Esophagus muscularis mucosa (tissue), 3 donors: Measurements from ENCODE around the gene ABHD18.

ENCODE experiments used
- POLR2A ChIP-seq: fragments of 450-650 bp; IDR thresholded peaks from one replicate; pipeline ENCODE4 v1.6.1; 2017; ENCODE audit warnings: antibody characterized with exemption, moderate library complexity, mild to moderate bottlenecking, low read depth
- POLR2AphosphoS5 ChIP-seq, 2 donors: sonication (generic); formaldehyde crosslinking; IDR thresholded peaks; one replicate each; pipeline ENCODE4 v1.6.1; 2017; ENCODE audit warnings: antibody characterized with exemption in 2 of 2
- TF ChIP-seq, protein P1 (sequence below), 3 experiments: fragments of 200-600 bp in 2 of 3; fragments of 450-650 bp in 1 of 3; sonication (generic) in 2 of 3; IDR thresholded peaks; one replicate each; pipeline ENCODE4 v1.5.1; 2017 to 2019; ENCODE audit warnings: antibody characterized with exemption in 3 of 3, mild to moderate bottlenecking in 2 of 3, moderate library complexity in 1 of 3

DNA sequence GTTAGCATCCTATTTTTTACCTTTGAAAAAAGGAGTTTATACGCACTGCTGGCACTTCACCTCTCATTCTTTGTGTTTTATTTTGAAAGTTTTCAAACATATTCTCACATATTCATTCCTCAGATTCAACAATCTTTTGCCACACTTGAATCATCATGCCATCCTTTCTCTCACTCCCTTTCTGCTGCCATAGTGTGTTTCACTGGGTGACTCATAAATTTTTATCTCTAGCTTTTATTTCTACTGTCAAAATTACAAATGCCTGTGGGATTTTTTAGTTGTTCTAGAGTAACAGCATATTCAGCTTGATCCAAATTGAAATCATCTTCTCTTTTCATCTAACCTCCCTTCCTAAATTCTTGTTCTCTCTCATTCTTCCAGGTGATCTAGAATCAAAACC is 28.2 kb upstream of the ABHD18 start:
- TF ChIP-seq, protein P1, sequence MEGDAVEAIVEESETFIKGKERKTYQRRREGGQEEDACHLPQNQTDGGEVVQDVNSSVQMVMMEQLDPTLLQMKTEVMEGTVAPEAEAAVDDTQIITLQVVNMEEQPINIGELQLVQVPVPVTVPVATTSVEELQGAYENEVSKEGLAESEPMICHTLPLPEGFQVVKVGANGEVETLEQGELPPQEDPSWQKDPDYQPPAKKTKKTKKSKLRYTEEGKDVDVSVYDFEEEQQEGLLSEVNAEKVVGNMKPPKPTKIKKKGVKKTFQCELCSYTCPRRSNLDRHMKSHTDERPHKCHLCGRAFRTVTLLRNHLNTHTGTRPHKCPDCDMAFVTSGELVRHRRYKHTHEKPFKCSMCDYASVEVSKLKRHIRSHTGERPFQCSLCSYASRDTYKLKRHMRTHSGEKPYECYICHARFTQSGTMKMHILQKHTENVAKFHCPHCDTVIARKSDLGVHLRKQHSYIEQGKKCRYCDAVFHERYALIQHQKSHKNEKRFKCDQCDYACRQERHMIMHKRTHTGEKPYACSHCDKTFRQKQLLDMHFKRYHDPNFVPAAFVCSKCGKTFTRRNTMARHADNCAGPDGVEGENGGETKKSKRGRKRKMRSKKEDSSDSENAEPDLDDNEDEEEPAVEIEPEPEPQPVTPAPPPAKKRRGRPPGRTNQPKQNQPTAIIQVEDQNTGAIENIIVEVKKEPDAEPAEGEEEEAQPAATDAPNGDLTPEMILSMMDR (IDR thresholded peaks at IDR 0.05) = no peak
- TF ChIP-seq POLR2A = no peak
- no peak for TF ChIP-seq POLR2AphosphoS5 (IDR thresholded peaks at IDR 0.05)
